Breast epithelium (tissue), 3 donors: ENCODE measurements around the gene DTX2.
"Not testable (repeated sequence)": the region's sequence is repeated elsewhere in the genome, so short reads cannot be mapped to it uniquely, and the experiment has no call there.

Source experiments
- POLR2AphosphoS5 ChIP-seq, 3 donors: sonication (generic); formaldehyde crosslinking; IDR thresholded peaks; one replicate each; pipeline ENCODE4 v1.6.1; 2017; ENCODE audit warnings: antibody characterized with exemption in 3 of 3
- TF ChIP-seq, protein P1 (sequence below), 3 donors: fragments of 450-650 bp; IDR thresholded peaks; one replicate each; pipeline ENCODE4 v1.5.1; 2016 to 2017; ENCODE audit warnings: antibody characterized with exemption in 3 of 3, mild to moderate bottlenecking in 3 of 3, moderate library complexity in 3 of 3

DNA sequence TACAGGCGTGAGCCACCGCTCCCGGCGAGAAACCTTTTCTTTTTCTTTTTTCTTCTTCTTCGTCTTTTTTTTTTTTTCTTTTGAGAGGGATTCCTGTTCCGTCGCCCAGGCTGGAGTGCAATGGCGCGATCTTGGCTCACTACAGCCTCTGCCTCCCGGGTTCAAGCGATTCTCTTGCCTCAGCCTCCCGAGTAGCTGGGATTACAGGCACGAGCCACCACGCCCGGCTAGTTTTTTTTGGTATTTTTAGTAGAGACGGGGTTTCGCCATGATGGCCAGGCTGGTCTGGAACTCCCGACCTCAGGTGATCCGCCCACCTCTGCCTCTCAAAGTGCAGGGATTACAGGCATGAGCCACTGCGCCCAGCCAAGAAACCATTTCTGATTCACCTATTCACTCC, 742 bp upstream of the DTX2 start:
- not testable (repeated sequence) for TF ChIP-seq POLR2AphosphoS5 (IDR thresholded peaks at IDR 0.05)
- TF ChIP-seq, protein P1, sequence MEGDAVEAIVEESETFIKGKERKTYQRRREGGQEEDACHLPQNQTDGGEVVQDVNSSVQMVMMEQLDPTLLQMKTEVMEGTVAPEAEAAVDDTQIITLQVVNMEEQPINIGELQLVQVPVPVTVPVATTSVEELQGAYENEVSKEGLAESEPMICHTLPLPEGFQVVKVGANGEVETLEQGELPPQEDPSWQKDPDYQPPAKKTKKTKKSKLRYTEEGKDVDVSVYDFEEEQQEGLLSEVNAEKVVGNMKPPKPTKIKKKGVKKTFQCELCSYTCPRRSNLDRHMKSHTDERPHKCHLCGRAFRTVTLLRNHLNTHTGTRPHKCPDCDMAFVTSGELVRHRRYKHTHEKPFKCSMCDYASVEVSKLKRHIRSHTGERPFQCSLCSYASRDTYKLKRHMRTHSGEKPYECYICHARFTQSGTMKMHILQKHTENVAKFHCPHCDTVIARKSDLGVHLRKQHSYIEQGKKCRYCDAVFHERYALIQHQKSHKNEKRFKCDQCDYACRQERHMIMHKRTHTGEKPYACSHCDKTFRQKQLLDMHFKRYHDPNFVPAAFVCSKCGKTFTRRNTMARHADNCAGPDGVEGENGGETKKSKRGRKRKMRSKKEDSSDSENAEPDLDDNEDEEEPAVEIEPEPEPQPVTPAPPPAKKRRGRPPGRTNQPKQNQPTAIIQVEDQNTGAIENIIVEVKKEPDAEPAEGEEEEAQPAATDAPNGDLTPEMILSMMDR (IDR thresholded peaks at IDR 0.05): not testable (repeated sequence)
